Stimulated activated CD8-positive, alpha-beta memory T cell treated with anti-CD3 and anti-CD28 coated beads, Interleukin-12 subunit alpha, Interleukin-12 subunit beta, amount 100 ng/mL, for 4 hours (primary cell): ENCODE data around the gene NLRP11.
"Not testable (repeated sequence)": the region's sequence is repeated elsewhere in the genome, so short reads cannot be mapped to it uniquely, and the experiment has no call there.

Experiments used
- DNase-seq: peaks from one replicate; pipeline ENCODE4 v3.0.0-alpha.2; 2020; ENCODE audit warnings: low read depth

Gene NLRP11

GRCh38 chr19:55778331-55778730, 53.5 kb downstream of the NLRP11 start:
- no peak for DNase-seq

GRCh38 chr19:55777528-55777927, 54.3 kb downstream of the NLRP11 start:
- DNase-seq, result no peak

GRCh38 chr19:55769632-55770031, 62.2 kb downstream of the NLRP11 start:
- not testable (repeated sequence) for DNase-seq

GRCh38 chr19:55768818-55769217, 63.0 kb downstream of the NLRP11 start, which contains the start of gene RFPL4AL1:
Gene RFPL4AL1, plus strand, starts transcription at chr19:55769118. Its CDS starts 2,687 bp downstream, at chr19:55771805.
- DNase-seq, result not testable (repeated sequence)

GRCh38 chr19:55766466-55766865, 65.3 kb downstream of the NLRP11 start:
- no peak for DNase-seq

- not testable (repeated sequence) for DNase-seq
Observed at GRCh38 chr19:55758797-55759196, 73.0 kb downstream of the NLRP11 start, which contains the start of gene RFPL4A. Gene RFPL4A, plus strand, starts transcription at chr19:55759097. Its CDS starts 2,704 bp downstream, at chr19:55761801.

- not testable (repeated sequence) for DNase-seq
Observed at GRCh38 chr19:55756808-55757207, 75.0 kb downstream of the NLRP11 start.

- DNase-seq, result no peak
Observed at GRCh38 chr19:55753401-55753800, 78.4 kb downstream of the NLRP11 start.

GRCh38 chr19:55750715-55751114, 81.1 kb downstream of the NLRP11 start:
- DNase-seq, result no peak

- DNase-seq, result no peak
Observed at GRCh38 chr19:55738302-55738701, 93.5 kb downstream of the NLRP11 start, which contains the start of gene NLRP9. Gene NLRP9, minus strand, starts transcription at chr19:55738402. Its CDS starts 28 bp downstream, at chr19:55738374.
